Epidermal melanocyte (primary cell): ENCODE results near the gene CHRNA4.

Experiments used
- DNase-seq: peaks from one replicate; pipeline ENCODE4 v3.0.0; 2011; ENCODE audit warnings: low spot score; ENCODE audit not compliant: insufficient read length

Gene CHRNA4

GRCh38 chr20:63321148-63321831 lies 39.9 kb downstream of the CHRNA4 start:
- DNase-seq = no peak

GRCh38 chr20:63320616-63321147 lies 40.5 kb downstream of the CHRNA4 start:
- no peak for DNase-seq

- DNase-seq = no peak
Measured at GRCh38 chr20:63320041-63320511, 41.1 kb downstream of the CHRNA4 start.

GRCh38 chr20:63319164-63320040 lies 41.7 kb downstream of the CHRNA4 start:
- DNase-seq = no peak

- no peak for DNase-seq
Measured at GRCh38 chr20:63318391-63319163, 42.6 kb downstream of the CHRNA4 start.

GRCh38 chr20:63317601-63318291 lies 43.4 kb downstream of the CHRNA4 start:
- no peak for DNase-seq

- DNase-seq = no peak
Measured at GRCh38 chr20:63317061-63317460, 44.1 kb downstream of the CHRNA4 start.

- DNase-seq = no peak
Measured at GRCh38 chr20:63316502-63316921, 44.6 kb downstream of the CHRNA4 start.

GRCh38 chr20:63315731-63316491 lies 45.2 kb downstream of the CHRNA4 start:
- no peak for DNase-seq

GRCh38 chr20:63315240-63315689 lies 45.9 kb downstream of the CHRNA4 start:
- no peak for DNase-seq

GRCh38 chr20:63314566-63315239 lies 46.4 kb downstream of the CHRNA4 start:
- DNase-seq = no peak

GRCh38 chr20:63314015-63314471 lies 47.1 kb downstream of the CHRNA4 start:
- DNase-seq = no peak

GRCh38 chr20:63313349-63314014 lies 47.7 kb downstream of the CHRNA4 start:
- DNase-seq = no peak

- DNase-seq = no peak
Measured at GRCh38 chr20:63312690-63313348, 48.3 kb downstream of the CHRNA4 start.

GRCh38 chr20:63312273-63312672 lies 48.9 kb downstream of the CHRNA4 start:
- no peak for DNase-seq

- no peak for DNase-seq
Measured at GRCh38 chr20:63311833-63312243, 49.3 kb downstream of the CHRNA4 start.

- DNase-seq = no peak
Measured at GRCh38 chr20:63311186-63311832, 49.8 kb downstream of the CHRNA4 start.
